Right ventricle myocardium inferior (tissue), 1 donor: Measurements from ENCODE around the gene PAAF1. TPM values are rescaled to one million over a fixed set of nuclear protein-coding genes. Genes with fewer than 3 reads are reported as not detected.

Experiments
- ATAC-seq: fragments of 200-7000 bp; cut with Tn5 transposase; one replicate; pipeline ENCODE4 v1.9.1; 2020; ENCODE audit warnings: mild to moderate bottlenecking, moderate library complexity
- DNase-seq: peaks from one replicate; pipeline ENCODE4 v3.0.0; 2021; ENCODE audit errors: missing footprints
- intact Hi-C: fragments of 100-400 bp; cut with DNase I; formaldehyde crosslinking; loops from one replicate; pipeline ENCODE4 v1.11.0; 2022
- total RNA-seq: library from RNA; stranded (reverse); fragmentation: NEBNext Ultra II Directional; extraction: Animal tissue kit (Norgen Biotek cat#: 25700); gene quantifications from one replicate; pipeline ENCODE4 v1.2.1, GENCODE V29; 2021
- donor health status: DM: no; HTN: yes; CAD: no; lungs with severe emphysema.

The PAAF1 gene
- total RNA-seq, 1 donor from 2014 or later, result 10.7 TPM

DNA sequence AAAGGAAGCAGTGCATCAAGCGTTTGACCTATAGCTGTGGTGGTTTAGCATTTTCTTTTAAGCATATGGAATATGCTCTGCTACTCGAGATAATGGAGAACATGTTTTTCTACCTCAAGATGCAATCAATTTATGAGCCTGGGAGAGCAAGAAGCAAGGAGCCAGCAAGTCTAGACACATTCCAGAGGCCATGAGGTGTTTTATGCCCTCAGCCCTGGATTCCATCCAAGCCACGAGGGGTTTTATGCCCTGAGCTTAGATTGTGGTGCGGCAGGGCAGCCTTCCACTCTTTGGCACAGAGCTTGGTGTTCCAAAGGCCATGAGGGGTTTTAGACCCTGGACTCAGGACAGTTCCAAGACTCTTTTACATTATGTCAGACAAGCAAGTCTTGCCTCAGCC is 62.3 kb downstream of the PAAF1 start:
- intact Hi-C loops, result no loop called here
- ATAC-seq (no peak), DNase-seq (no peak)

DNA sequence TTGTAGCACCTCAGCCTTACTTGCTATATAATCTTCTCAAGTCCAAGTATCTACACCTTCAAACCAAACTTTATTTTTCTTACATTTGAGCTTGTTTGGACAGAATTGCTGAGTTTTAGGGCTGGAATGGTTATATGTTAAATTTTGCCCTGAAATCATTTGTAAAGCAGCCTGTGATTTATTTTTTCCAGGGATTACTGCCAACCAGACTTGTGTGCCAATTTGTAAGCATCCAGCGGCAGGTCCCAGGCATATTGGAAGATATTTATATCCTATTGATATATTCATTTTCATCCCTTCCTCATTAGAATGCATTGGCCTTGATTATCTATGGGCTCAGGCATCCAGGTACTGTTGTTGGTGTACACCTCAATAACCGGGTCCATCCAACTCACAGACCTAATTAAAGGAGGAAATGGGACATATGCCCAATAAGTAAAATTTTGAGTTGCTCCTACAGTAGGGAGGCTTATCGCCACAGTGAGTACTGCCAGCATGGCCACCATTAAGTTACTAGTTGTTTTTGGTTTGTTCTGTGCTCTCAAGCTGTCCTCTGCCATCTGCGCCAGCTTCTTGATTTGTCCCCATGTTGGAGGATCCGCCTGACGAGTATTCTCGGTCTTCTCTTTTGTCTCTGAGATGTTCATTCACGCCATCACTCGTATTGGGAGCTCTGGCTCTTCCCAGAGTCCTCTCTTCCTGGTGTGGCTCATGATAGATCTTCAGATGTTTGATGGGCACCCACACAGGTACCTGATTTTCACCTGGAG is 64.2 kb downstream of the PAAF1 start:
- no peak for DNase-seq
- no peak for ATAC-seq
- intact Hi-C loops, result no loop called here

DNA sequence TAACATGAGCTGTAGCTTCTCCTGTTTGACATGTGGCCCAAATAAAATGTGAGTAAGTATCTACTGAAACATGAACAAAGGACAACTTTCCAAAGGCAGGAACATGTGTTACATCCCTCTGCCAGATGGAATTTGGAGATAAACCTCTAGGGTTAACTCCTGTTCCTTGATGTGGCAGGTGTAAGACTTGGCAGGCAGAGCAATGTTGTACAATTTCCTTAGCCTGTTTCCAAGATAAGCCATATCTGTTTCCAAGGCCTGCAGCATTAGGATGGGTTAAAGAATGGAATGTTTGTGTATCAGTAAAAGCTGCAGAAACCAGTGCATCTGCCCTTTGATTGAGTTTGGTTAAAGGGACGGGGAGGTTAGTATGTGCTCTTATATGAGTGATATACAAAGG is 65.2 kb downstream of the PAAF1 start:
- DNase-seq (no peak), ATAC-seq (no peak)
- intact Hi-C loops, result no loop called here

DNA sequence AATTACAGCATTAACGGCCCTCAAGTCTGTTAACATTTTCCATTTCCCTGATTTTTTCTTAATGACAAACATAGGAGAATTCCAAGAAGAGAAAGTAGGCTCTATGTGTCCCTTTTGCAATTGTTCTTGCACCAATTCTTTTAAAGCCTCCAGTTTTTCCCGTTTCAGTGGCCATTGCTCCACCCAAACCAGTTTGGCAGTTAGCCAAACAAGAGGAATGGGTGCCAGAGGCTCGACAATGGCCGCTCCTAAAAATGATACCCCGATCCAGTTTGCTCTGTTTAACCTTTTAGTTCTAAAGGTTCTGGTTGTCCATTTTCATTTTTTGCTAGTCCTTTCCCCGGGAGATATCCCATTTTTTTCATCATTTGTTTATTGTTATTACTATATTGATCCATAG is 67.3 kb downstream of the PAAF1 start:
- ATAC-seq, result no peak
- intact Hi-C loops, result no loop called here
- DNase-seq, result no peak

DNA sequence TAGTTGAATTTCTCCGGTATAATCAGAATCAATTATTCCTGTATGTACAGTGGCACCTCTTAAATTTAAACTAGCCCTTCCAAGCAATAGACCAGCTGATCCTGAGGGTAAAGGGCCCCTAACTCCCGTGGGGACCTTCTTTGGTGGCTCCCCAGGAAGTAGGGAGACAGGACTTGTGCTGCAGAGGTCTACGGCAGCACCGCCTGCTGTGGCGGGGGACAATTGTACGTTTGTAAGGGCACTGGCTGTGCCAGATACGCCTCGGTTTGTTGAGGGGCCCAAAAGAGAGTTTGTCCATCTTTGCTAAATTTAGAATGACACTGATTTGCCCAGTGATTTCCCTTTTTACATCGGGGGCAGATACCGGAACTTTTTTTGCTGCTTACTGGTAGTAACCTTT is 68.1 kb downstream of the PAAF1 start:
- intact Hi-C loops, result no loop called here
- no peak for ATAC-seq
- no peak for DNase-seq

DNA sequence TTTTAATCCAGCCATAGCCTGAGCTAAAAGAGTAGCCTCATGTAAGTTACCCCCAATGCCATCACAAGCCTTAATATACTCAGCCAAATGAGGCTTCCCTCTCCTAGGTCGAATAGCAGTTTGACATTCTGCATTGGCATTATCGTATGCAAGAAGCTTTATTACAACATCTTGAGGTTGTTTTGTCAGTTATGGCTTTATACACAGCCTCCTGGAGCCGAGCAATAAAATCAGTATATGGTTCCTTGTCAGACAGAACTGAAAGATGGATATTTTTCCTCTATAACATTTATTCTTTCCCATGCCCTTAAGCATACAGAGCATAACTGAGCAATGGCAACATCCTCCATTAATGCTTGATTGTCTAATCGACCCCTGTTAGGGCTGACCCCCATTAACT is 68.6 kb downstream of the PAAF1 start:
- intact Hi-C loops, result no loop called here
- no peak for ATAC-seq
- DNase-seq, result no peak

DNA sequence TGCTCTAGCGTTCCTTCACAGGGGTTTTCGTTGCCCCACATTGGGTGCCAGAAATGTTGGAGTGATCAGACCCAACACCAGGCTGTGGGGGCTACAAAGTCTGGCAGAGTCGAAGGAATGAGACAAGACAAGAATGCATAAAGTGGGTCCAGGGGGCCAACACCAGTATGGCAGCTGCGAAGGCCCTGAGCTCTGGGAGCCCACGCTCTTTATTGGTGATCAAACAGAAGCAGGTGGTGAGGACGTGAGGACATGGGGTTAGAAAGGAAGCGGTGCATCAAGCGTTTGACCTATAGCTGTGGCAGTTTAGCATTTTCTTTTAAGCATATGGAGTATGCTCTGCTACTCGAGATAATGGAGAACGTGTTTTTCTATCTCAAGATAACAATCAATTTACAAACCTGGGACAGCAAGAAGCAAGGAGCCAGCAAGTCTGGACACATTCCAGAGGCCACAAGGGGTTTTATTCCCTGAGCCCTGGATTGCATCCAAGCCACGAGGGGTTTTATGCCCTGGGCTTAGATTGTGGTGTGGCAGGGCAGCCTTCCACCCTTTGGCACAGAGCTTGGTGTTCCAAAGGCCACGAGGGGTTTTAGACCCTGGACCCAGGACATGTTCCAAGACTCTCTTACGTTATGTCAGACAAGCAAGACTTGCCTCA is 70.1 kb downstream of the PAAF1 start:
- DNase-seq (no peak), ATAC-seq (no peak)
- intact Hi-C loops, result no loop called here

DNA sequence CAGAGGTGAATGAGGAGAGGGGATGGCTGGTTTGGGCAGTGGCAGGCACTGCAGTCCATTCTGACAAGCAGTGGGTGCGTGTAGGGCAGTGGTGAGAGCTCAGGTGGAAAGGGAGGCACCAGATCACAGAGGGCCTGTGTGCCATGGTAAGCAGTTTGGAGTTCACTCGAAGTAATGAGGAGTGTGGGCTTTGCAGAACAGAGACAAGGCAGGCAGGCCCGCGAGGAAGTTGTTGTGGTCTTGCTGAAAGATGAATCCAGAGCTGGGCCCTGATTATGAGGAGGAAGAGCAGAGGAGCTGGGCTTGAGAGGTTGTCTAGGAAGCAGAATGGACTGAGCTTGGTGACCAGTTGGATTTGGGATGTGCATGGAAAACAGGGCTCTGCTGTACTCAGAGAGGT is 72.4 kb downstream of the PAAF1 start:
- no peak for ATAC-seq
- intact Hi-C loops, result no loop called here
- no peak for DNase-seq

DNA sequence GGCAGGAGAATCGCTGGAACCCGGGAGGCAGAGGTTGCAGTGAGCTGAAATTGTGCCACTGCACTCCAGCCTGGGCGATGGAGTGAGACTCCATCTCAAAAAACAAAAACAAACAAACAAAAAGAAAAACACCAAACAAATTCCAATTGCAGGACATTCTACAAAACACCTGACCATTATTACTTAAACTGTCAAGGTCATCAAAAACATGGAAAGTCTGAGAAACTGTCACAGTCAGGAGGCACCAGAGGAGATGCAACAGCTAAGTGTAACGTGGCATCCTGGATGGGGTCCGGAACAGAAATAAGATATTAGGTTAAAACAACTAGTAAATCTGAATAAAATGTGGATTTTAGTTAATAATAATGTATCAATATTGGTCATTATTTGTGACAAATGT is 73.1 kb downstream of the PAAF1 start:
- ATAC-seq (no peak), DNase-seq (no peak)
- intact Hi-C loops, result no loop called here

DNA sequence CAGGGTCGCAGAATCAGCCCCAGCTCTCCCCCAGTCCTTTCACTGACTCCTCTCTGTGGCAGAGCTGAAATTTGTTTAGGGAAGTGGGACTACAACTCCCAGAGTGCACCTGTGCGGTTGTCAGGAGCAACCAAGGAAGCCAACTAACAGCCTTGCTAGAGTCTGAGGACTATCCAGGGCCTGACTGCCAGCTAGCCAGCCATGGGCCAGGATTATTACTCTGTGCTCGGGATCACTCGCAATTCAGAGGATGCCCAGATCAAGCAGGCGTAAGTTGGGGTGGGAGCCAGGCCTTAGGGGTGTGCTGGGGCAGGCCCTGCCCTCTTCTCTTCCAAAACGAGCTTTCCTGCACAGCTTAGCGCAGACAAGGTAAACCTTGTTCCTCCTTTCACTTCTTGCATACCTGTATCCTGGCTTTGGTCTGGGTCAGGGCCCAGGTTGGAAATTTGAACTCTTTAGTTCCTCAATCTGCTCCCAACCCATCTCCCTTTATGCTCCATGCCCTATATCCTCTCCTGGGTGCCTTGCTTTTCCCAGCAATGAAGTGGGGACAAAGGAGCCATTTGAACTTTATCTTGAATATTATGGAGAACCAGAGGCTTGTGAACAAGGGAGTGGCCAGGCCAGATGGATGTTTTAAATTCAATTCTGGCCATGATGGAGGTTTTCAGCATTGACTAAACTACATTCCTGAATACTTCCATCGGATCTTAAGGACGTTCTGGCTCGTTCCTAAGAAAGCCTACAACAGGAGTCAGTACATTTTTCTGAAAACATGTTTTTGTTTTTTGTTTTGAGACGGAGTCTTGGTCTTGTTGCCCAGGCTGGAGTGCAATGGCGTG is 74.3 kb downstream of the PAAF1 start, which contains the start of gene DNAJB13:
Gene DNAJB13 (plus strand): TSS at position 158 of the 842 bp plus-strand sequence. CDS start 44 bp downstream, at position 202.
- ATAC-seq (no peak), DNase-seq (no peak)
- intact Hi-C loops, result no loop called here

DNA sequence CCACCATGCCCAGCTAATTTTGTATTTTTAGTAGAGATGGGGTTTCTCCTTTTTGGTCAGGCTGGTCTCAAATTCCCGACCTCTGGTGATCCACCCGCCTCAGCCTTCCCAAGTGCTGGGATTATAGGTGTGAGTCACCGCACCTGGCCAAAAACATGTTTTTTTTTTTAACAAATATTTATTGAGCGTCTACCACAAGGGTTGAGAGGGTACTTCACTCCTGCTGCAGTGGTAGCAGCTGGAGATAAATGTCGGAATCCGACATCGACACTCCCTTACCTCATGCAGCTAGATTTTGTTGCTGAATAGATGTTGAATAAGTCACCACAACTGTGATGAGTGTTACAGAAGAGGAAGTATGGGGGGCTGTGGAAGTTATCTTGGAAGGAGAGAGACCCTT is 75.0 kb downstream of the PAAF1 start:
- intact Hi-C loops, result no loop called here
- DNase-seq (no peak), ATAC-seq (no peak)

DNA sequence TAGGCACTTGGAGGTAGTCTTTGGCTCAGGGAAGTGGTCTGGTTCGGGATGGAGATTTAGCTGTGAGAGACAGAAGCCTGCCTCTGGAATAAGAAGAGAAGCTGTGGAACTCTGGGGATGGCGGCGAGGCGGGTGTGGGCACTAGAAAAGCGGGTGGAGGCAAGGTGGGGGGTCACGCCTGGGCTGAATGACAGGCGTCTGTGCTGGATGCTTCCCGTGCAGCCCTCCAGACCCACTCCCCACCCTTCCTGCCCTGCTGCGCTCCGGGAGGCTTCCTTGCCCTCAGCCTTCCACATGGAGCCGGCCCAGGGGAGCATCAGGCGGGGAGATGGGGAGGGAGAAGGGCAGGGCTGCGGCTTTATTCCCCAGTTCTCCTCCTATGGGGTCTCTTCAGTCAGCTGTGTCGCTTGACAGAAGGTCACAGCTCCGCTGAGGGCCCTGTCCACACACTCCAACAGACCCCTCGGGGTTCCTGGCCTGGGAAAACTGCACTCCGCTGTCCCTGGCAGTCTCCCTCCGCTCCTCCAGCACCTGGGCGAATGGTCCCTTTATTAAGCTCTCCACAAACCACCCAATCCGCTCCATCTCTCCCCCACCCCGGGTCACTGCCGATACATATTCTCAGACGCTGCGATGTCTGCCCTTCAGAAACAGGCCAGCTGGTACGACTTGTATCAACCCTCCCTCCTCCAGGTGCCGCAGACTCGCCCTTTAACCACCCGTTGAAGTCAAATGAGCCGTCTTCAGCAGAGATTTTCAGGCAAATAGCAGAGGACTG is 80.3 kb downstream of the PAAF1 start:
- no peak for ATAC-seq
- DNase-seq, result no peak
- intact Hi-C loops, result no loop called here

DNA sequence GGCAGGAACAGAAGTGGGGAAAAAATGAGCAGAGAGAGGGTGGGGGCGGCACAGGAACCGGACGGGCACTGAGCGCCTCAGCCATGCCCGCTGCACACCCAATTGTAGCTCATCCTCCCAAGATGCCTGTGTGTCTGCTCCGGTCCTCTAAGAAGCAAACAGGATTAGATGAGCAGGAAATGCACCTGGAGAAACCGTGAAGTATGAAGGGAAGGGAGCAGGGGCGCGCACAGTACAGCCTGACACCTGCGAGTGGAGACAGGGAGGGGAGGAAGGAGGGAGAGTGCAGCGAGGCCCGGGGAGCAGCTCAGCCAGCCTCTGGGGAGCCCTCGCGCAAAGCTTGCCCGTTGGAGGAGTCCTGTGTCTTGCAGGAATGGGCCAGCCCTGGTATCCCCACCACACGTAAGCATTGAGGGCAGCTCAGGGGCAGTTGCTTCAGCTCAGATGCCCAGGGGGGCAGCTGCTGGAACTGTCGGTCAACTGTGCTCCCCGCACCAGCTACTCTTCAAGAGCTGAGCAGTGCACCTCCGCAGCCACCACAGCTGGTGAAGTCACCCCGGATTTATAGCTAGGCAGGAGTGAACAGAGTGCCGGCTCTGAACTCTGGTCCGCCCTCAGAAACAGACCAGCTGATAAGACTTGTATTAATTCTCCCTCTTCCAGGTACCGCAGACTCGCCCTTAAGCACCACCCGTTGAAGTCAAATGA is 81.0 kb downstream of the PAAF1 start:
- no peak for ATAC-seq
- DNase-seq, result no peak
- intact Hi-C loops, result no loop called here

DNA sequence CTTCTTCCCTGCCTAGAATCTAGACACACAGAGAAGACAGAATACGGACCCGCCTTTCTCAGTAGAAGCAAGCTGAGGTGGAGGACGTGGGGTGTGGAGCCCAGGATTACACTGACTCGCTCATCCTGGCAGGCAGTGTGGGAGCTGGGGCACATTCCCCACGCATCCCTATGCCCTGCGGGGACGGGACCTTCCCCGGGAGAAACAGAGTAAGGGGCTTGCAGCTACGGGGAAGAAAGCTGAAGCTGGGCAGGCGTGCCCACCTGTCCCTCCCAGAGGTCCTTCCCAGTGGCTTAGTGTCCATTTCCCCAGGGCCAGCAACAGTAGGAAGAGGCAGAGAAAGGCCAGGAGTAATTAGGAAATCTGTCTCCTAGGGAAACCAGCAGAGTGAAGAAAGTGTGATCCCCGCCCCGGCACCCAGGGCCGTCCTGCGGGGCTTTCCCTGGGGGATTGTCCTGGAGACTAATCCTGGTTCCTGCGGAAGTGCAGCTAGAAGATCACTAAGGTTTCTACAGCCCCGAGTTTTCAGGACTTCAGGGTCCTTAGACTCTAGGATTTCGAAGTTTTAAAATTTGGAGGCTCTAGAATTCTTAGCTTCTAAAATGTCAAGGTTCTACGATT is 81.8 kb downstream of the PAAF1 start:
- DNase-seq, result no peak
- intact Hi-C loops, result no loop called here
- no peak for ATAC-seq

DNA sequence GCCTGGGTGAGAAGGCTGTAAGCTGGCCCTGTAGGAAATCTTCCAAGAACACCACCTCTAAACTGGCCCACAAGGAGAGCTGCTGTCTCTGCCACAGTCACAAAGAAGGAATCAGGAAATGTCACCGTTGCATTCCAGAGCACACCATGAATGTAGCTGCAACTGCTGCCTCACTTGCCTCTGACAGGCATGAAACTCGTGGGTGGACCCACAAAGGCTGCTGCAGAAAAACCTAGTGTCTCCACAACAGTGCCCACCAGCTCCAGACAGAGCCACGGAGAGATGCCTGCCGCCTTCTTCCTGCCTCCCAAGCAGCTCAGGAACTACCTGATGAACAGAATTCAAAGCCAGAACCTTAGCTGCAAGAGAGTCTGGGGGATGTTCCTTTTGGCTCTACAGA is 84.5 kb downstream of the PAAF1 start:
- ATAC-seq (no peak), DNase-seq (no peak)
- intact Hi-C loops, result loop anchor here (5.0 kb wide), 3 partner anchors 56 to 486 kb away; no protein-coding TSS in a partner anchor

DNA sequence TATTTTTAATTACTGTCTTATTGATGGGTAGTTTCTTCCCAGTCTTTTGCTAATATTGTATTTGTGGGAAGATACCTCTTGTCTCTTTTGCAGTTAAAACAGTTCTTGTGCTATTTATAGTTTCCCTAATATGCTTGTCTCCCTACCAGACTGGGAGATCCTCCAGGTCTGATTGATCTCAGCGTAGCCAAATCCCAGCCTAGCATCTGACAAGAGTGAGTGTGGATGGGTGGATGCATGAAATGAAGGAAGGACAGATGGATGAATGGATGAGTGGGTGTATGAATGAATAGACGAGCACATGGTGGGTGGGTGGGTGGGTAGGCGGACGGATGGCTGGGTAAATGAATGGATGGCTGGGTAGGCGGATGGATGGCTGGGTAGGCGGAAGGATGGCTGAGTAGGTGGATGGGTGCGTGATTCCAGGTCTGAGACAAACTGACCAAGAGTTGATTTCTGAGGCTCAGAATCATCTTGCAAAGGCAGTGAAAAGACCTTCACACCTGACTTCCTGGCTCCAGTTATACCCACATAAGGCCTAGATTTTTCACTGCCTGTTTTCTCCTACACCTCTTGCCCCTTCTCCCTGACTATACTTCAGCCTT is 85.4 kb downstream of the PAAF1 start:
- ATAC-seq, result no peak
- no peak for DNase-seq
- intact Hi-C loops, result loop anchor here (5.0 kb wide), 3 partner anchors 55 to 485 kb away; no protein-coding TSS in a partner anchor

DNA sequence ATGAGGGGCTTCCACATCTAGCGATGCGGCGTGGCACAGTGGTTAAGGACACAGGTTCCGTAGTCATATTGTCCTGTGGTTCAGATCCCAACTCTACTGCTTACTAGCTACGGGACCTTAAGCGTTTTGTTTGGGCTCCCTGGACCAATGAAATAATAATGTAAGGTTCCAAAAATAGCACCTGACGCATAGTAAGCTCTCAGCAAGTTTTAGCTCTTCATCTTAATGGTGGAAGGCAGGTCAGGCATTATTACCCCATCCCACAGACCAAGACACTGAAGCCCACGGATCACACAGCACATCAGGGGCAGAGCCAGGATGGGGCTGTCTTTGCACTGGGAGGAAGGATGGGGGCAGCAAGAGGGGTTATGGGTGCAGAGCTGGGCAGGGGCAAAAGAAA is 87.1 kb downstream of the PAAF1 start:
- no peak for ATAC-seq
- DNase-seq, result no peak
- intact Hi-C loops, result loop anchor here (5.0 kb wide), 3 partner anchors 53 to 483 kb away; no protein-coding TSS in a partner anchor
